K562 (cell line): ENCODE data around the gene EML2. TPM values are rescaled to one million over a fixed set of nuclear protein-coding genes. Genes with fewer than 3 reads are reported as not detected.
A peak's percentile ranks its signal among the peaks of the same experiment; 100 is the strongest.

Experiments
- FOXK2 ChIP-seq, 2 experiments: fragments of 450-650 bp; IDR thresholded peaks in 1 of 2; conservative IDR thresholded peaks in 1 of 2; 2 replicates each; pipeline ENCODE4 v1.6.1; 2016; ENCODE audit warnings: low read depth in 2 of 2, mild to moderate bottlenecking in 1 of 2
- JUN ChIP-seq, 2 experiments: sonication (generic) in 1 of 2; formaldehyde crosslinking in 1 of 2; IDR thresholded peaks; 2 replicates each; pipeline versions ENCODE4 v1.6.1 to v1.8.0; 2012 to 2022; ENCODE audit warnings: borderline replicate concordance in 2 of 2, mild to moderate bottlenecking in 2 of 2, improper control_type of control experiment in 1 of 2, low read depth in 1 of 2, low read length in 1 of 2, missing genetic modification reagents in 1 of 2
- MAZ ChIP-seq, 2 experiments: fragments of 450-650 bp in 1 of 2; sonication (generic) in 1 of 2; formaldehyde crosslinking; IDR thresholded peaks in 1 of 2; conservative IDR thresholded peaks in 1 of 2; 2 replicates each; pipeline versions ENCODE4 v1.4.0 to v1.5.0; 2020; ENCODE audit warnings: mild to moderate bottlenecking in 1 of 2, missing genetic modification reagents in 1 of 2
- TBP ChIP-seq: optimal IDR thresholded peaks from 2 replicates; pipeline ENCODE3; 2011; ENCODE audit warnings: low read depth, low read length, improper control_type of control experiment
- TFAP4 ChIP-seq: sonication (generic); formaldehyde crosslinking; IDR thresholded peaks from 2 replicates; pipeline ENCODE4 v1.8.0; 2022; ENCODE audit warnings: missing genetic modification reagents, mild to moderate bottlenecking, moderate library complexity, borderline replicate concordance
- TOE1 ChIP-seq, 2 experiments: fragments of 450-650 bp in 1 of 2; sonication (generic) in 1 of 2; formaldehyde crosslinking in 1 of 2; IDR thresholded peaks; 2 replicates each; pipeline versions ENCODE4 v1.7.1 to v1.8.0; 2016 to 2022; ENCODE audit warnings: borderline replicate concordance in 2 of 2, mild to moderate bottlenecking in 2 of 2, antibody characterized with exemption in 1 of 2, inconsistent platforms in 1 of 2, low read depth in 1 of 2, missing genetic modification reagents in 1 of 2, moderate library complexity in 1 of 2
- YY1 ChIP-seq, 3 experiments: IDR thresholded peaks; 2 replicates each; pipeline ENCODE4 v1.6.1; 2011; ENCODE audit warnings: low read length in 2 of 3, mild to moderate bottlenecking in 2 of 3, moderate library complexity in 2 of 3, borderline replicate concordance in 1 of 3, control low read depth in 1 of 3, low read depth in 1 of 3; ENCODE audit not compliant: insufficient read depth in 3 of 3, insufficient replicate concordance in 2 of 3, control insufficient read depth in 1 of 3, insufficient read length in 1 of 3; ENCODE audit errors: extremely low read depth in 1 of 3
- ZBTB11 ChIP-seq, 3 experiments: fragments of 200-800 bp in 1 of 3; fragments of 250-450 bp in 1 of 3; fragments of 450-650 bp in 1 of 3; sonication (Bioruptor Pico) in 1 of 3; sonication (Bioruptor generic) in 1 of 3; formaldehyde crosslinking in 1 of 3; IDR thresholded peaks; 2 replicates each; pipeline versions ENCODE4 v1.6.1 to v1.8.0; 2016 to 2022; ENCODE audit warnings: mild to moderate bottlenecking in 2 of 3, missing genetic modification characterization in 2 of 3, missing compliant biosample characterization in 1 of 3, moderate library complexity in 1 of 3
- ZNF263 ChIP-seq: sonication (generic); formaldehyde crosslinking; IDR thresholded peaks from 2 replicates; pipeline ENCODE4 v1.8.0; 2022; ENCODE audit warnings: mild to moderate bottlenecking, missing genetic modification reagents, borderline replicate concordance
- polyA plus RNA-seq, 8 experiments: library from polyadenylated mRNA; depleted of rRNA in 4 of 8; stranded (reverse) in 5 of 8; unstranded in 3 of 8; fragments of >200 nt; fragmentation: Nextera tagmentation in 2 of 8; fragmentation: Illumina TruSeq in 1 of 8; extraction: Ambion mirVana in 2 of 8; extraction: Trizol in 1 of 8; gene quantifications; 2 replicates each; pipeline versions ENCODE4 v1.2.1 to v1.2.3, GENCODE V29; 2011 to 2014; ENCODE audit warnings: inconsistent platforms in 1 of 8, missing spikeins in 1 of 8
- total RNA-seq, 7 experiments: library from RNA; depleted of rRNA in 6 of 7; stranded (reverse); fragments of >200 nt in 6 of 7; fragmentation: Illumina TruSeq in 2 of 7; extraction: Trizol in 2 of 7; gene quantifications; 2 replicates each; pipeline versions ENCODE4 v1.2.1 to v1.2.3, GENCODE V29; 2011 to 2021; ENCODE audit warnings: low replicate concordance in 1 of 7
- TF ChIP-seq, protein P1 (sequence below): fragments of 250-450 bp; sonication (Bioruptor Pico); IDR thresholded peaks from 2 replicates; pipeline ENCODE4 v1.4.0; 2020; ENCODE audit warnings: mild to moderate bottlenecking, moderate library complexity
- TF ChIP-seq, protein P2 (sequence below), 2 experiments: fragments of 450-650 bp; IDR thresholded peaks; 2 replicates each; pipeline ENCODE4 v1.6.1; 2016

Gene EML2
- total and polyA plus RNA-seq, 9 of the 15 experiments (the other 6 are each of a cell fraction or from before 2014, with no cell fraction given): 2.6 to 69.6 (median 24.8) TPM

DNA sequence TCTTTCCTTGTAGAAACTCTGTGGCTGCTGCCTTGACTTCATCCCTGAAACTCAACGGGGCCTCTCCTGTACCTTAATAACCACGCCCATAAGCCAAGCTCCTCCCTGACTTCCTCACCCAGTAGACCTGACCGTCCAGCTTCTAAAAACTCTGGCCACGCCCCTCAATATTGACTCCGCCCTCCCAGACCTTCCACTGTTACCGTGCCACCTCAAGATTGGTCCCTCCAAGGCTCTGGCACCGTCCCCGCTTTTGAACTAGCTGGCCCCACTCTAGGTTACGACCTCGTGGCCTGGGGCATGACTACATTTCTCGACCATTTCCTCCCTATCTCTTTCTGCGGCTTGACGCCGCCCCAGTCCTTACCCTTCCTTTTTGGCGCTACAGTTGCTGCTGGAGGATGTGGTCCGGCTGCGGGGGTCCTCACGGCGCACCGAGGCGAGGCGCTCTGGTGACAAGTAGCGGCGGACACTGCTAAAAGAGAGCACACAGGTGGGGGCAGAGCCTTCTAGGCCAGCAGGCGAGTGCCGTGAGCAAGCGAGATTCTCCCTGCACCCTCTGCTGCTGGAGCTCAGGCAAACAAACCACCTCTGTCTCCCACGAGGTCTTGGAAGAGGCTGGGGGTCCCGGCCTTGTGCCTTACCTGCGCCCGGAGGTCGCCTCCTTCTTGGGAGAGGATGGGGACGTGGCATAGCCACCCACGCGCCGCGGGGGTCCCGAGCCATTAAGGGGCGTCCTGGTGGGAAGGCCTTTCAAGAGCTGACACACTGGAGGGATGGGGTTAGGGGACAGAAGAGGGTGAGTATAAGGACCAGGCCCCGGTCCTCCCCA is 2.3 kb upstream of the EML2 start (continued):
- TF ChIP-seq TOE1 (IDR thresholded peaks at IDR 0.05; ENCODE audit: borderline replicate concordance): 0 out of 2 replicates have a peak, but pooled peaks have one; percentile 35
- no peak for TF ChIP-seq TOE1 (CRISPR knock-in tag; IDR thresholded peaks at IDR 0.05; ENCODE audit: borderline replicate concordance, low read depth)
- TF ChIP-seq TFAP4 (CRISPR knock-in tag): peak; percentile 70
- TF ChIP-seq ZBTB11 (CRISPR knock-in tag; IDR thresholded peaks at IDR 0.05): peak in 2 of 3 experiments; percentile 53 to 89; a peak in 4 of 6 replicates
- TF ChIP-seq, protein P1, sequence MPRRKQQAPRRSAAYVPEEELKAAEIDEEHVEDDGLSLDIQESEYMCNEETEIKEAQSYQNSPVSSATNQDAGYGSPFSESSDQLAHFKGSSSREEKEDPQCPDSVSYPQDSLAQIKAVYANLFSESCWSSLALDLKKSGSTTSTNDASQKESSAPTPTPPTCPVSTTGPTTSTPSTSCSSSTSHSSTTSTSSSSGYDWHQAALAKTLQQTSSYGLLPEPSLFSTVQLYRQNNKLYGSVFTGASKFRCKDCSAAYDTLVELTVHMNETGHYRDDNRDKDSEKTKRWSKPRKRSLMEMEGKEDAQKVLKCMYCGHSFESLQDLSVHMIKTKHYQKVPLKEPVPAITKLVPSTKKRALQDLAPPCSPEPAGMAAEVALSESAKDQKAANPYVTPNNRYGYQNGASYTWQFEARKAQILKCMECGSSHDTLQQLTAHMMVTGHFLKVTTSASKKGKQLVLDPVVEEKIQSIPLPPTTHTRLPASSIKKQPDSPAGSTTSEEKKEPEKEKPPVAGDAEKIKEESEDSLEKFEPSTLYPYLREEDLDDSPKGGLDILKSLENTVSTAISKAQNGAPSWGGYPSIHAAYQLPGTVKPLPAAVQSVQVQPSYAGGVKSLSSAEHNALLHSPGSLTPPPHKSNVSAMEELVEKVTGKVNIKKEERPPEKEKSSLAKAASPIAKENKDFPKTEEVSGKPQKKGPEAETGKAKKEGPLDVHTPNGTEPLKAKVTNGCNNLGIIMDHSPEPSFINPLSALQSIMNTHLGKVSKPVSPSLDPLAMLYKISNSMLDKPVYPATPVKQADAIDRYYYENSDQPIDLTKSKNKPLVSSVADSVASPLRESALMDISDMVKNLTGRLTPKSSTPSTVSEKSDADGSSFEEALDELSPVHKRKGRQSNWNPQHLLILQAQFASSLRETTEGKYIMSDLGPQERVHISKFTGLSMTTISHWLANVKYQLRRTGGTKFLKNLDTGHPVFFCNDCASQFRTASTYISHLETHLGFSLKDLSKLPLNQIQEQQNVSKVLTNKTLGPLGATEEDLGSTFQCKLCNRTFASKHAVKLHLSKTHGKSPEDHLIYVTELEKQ (CRISPR knock-in tag): no peak
- TF ChIP-seq, protein P2, sequence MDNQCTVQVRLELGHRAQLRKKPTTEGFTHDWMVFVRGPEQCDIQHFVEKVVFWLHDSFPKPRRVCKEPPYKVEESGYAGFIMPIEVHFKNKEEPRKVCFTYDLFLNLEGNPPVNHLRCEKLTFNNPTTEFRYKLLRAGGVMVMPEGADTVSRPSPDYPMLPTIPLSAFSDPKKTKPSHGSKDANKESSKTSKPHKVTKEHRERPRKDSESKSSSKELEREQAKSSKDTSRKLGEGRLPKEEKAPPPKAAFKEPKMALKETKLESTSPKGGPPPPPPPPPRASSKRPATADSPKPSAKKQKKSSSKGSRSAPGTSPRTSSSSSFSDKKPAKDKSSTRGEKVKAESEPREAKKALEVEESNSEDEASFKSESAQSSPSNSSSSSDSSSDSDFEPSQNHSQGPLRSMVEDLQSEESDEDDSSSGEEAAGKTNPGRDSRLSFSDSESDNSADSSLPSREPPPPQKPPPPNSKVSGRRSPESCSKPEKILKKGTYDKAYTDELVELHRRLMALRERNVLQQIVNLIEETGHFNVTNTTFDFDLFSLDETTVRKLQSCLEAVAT (IDR thresholded peaks at IDR 0.05): peak in 1 of 2 experiments; percentile 30; a peak in 1 of 4 replicates
- TF ChIP-seq JUN (IDR thresholded peaks at IDR 0.05; ENCODE audit: borderline replicate concordance, low read depth, low read length): no peak; the same call in 1 of the 2 replicates
- peak; percentile 57; the same call in 1 of the 2 replicates for TF ChIP-seq JUN (CRISPR knock-in tag; IDR thresholded peaks at IDR 0.05; ENCODE audit: borderline replicate concordance)
- peak; percentile 37 for TF ChIP-seq ZNF263 (CRISPR knock-in tag)
- TF ChIP-seq YY1 (IDR thresholded peaks at IDR 0.05; ENCODE audit: borderline replicate concordance in 1 of 3, control insufficient read depth in 1 of 3, extremely low read depth in 1 of 3, insufficient read depth in 3 of 3, insufficient read length in 1 of 3, insufficient replicate concordance in 2 of 3, low read depth in 1 of 3, low read length in 2 of 3): peak in 1 of 3 experiments; percentile 7
- TF ChIP-seq MAZ (CRISPR knock-in tag; conservative IDR thresholded peaks at IDR 0.05 in 1 of 2, IDR thresholded peaks at IDR 0.05 in 1 of 2): peak in 1 of 2 experiments; percentile 38; a peak in 2 of 4 replicates
- TF ChIP-seq FOXK2 (conservative IDR thresholded peaks at IDR 0.05 in 1 of 2, IDR thresholded peaks at IDR 0.05 in 1 of 2; ENCODE audit: low read depth in 2 of 2): peak; percentile 41 to 61; a peak in 3 of 4 replicates
- peak; percentile 31 for TF ChIP-seq TBP
